DOHH2 (cell line): ENCODE measurements around the gene VPS41.
A peak's percentile ranks its signal among the peaks of the same experiment; 100 is the strongest.

Experiments used
- EZH2phosphoT487 ChIP-seq: fragments of 200-600 bp; sonication (generic); IDR thresholded peaks from 2 replicates; pipeline ENCODE4 v1.6.1; 2017; ENCODE audit warnings: borderline replicate concordance, mild to moderate bottlenecking, antibody characterized with exemption, low read length, moderate library complexity, mixed read lengths
- TF ChIP-seq, protein P1 (sequence below): fragments of 200-600 bp; sonication (generic); IDR thresholded peaks from one replicate; pipeline ENCODE4 v1.5.1; 2014; ENCODE audit warnings: antibody characterized with exemption, mild to moderate bottlenecking, low read depth, low read length; ENCODE audit not compliant: poor library complexity, severe bottlenecking

- TF ChIP-seq, protein P1, sequence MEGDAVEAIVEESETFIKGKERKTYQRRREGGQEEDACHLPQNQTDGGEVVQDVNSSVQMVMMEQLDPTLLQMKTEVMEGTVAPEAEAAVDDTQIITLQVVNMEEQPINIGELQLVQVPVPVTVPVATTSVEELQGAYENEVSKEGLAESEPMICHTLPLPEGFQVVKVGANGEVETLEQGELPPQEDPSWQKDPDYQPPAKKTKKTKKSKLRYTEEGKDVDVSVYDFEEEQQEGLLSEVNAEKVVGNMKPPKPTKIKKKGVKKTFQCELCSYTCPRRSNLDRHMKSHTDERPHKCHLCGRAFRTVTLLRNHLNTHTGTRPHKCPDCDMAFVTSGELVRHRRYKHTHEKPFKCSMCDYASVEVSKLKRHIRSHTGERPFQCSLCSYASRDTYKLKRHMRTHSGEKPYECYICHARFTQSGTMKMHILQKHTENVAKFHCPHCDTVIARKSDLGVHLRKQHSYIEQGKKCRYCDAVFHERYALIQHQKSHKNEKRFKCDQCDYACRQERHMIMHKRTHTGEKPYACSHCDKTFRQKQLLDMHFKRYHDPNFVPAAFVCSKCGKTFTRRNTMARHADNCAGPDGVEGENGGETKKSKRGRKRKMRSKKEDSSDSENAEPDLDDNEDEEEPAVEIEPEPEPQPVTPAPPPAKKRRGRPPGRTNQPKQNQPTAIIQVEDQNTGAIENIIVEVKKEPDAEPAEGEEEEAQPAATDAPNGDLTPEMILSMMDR, result peak; percentile 46
- TF ChIP-seq EZH2phosphoT487, result no peak
Measured at GRCh38 chr7:38748056-38748610, 160.9 kb downstream of the VPS41 start.
